Fibroblast of lung (primary cell): ENCODE results near the gene MAP1LC3B. TPM values are rescaled to one million over a fixed set of nuclear protein-coding genes. Genes with fewer than 3 reads are reported as not detected.
"Not testable (repeated sequence)": the region's sequence is repeated elsewhere in the genome, so short reads cannot be mapped to it uniquely, and the experiment has no call there.

Experiments
- DNase-seq, 2 donors: peaks; one replicate each; pipeline versions ENCODE4 v3.0.0 to v3.0.0-alpha.2; 2010; ENCODE audit warnings: low read depth in 2 of 2
- H2AFZ ChIP-seq: 2 replicates; pipeline ENCODE4 v1.5.1; 2012; ENCODE audit warnings: low read length, control low read depth, inconsistent platforms
- H3K27ac ChIP-seq: 2 replicates; pipeline ENCODE4 v1.5.1; 2011; ENCODE audit warnings: low read length, control low read depth; ENCODE audit not compliant: insufficient read depth
- H3K27me3 ChIP-seq: 2 replicates; pipeline ENCODE4 v1.5.1; 2011; ENCODE audit warnings: mild to moderate bottlenecking, low read length; ENCODE audit not compliant: control insufficient read depth, insufficient read depth
- H3K36me3 ChIP-seq: 2 replicates; pipeline ENCODE4 v1.5.1; 2011; ENCODE audit warnings: low read length; ENCODE audit not compliant: control insufficient read depth, insufficient read depth
- H3K4me1 ChIP-seq: 2 replicates; pipeline ENCODE4 v1.5.1; 2011; ENCODE audit warnings: low read length; ENCODE audit not compliant: control insufficient read depth, insufficient read depth; ENCODE audit errors: extremely low read depth
- H3K4me2 ChIP-seq: 2 replicates; pipeline ENCODE4 v1.5.1; 2011; ENCODE audit warnings: low read length, control low read depth; ENCODE audit not compliant: insufficient read depth; ENCODE audit errors: extremely low read depth
- H3K4me3 ChIP-seq, 4 experiments: fragments of 200-600 bp in 1 of 4; sonication (generic) in 1 of 4; replicated peaks in 1 of 4; 2 replicates each; pipeline ENCODE4 v1.5.1; 2011 to 2016; ENCODE audit warnings: low read length in 4 of 4, low read depth in 3 of 4, mild to moderate bottlenecking in 3 of 4, control low read depth in 2 of 4, inconsistent platforms in 1 of 4, mixed read lengths in 1 of 4; ENCODE audit not compliant: insufficient read depth in 1 of 4; ENCODE audit errors: control extremely low read depth in 1 of 4
- H3K79me2 ChIP-seq: 2 replicates; pipeline ENCODE4 v1.5.1; 2012; ENCODE audit warnings: mild to moderate bottlenecking, low read length, inconsistent platforms; ENCODE audit not compliant: control insufficient read depth, insufficient read depth
- H3K9ac ChIP-seq: 2 replicates; pipeline ENCODE4 v1.5.1; 2011; ENCODE audit warnings: mild to moderate bottlenecking, low read length, control low read depth; ENCODE audit not compliant: insufficient read depth
- H3K9me3 ChIP-seq: 2 replicates; pipeline ENCODE4 v1.5.1; 2012; ENCODE audit warnings: low read depth, low read length; ENCODE audit not compliant: control insufficient read depth, insufficient read depth
- H4K20me1 ChIP-seq: 2 replicates; pipeline ENCODE4 v1.5.1; 2011; ENCODE audit warnings: low read length; ENCODE audit not compliant: control insufficient read depth, insufficient read depth; ENCODE audit errors: extremely low read depth
- CTCF ChIP-seq, 2 donors: IDR thresholded peaks in 1 of 2; conservative IDR thresholded peaks in 1 of 2; 1 replicate in 1 of 2; 2 replicates in 1 of 2; pipeline ENCODE4 v1.5.1; 2011 to 2012; ENCODE audit warnings: low read length in 2 of 2, control low read depth in 1 of 2, inconsistent platforms in 1 of 2, low read depth in 1 of 2, mild to moderate bottlenecking in 1 of 2
- EZH2 ChIP-seq: IDR thresholded peaks from 2 replicates; pipeline ENCODE4 v1.5.1; 2012; ENCODE audit warnings: low read length, control low read depth, mild to moderate bottlenecking; ENCODE audit errors: missing control alignments
- polyA plus RNA-seq, 2 donors: library from polyadenylated mRNA; depleted of rRNA in 1 of 2; stranded (reverse) in 1 of 2; unstranded in 1 of 2; fragments of >200 nt; gene quantifications; 2 replicates each; pipeline ENCODE4 v1.2.1, GENCODE V29; 2011 to 2012; ENCODE audit warnings: missing spikeins in 1 of 2
- total RNA-seq: library from RNA; depleted of rRNA; stranded (reverse); fragments of >200 nt; gene quantifications from 2 replicates; pipeline ENCODE4 v1.2.1, GENCODE V29; 2014

Gene MAP1LC3B
- total and polyA plus RNA-seq, 2 donors (not counting 1 experiment from before 2014, with no cell fraction given), result 41.1 to 67.6 TPM

GRCh38 chr16:87359121-87359520, 33.0 kb upstream of the MAP1LC3B start:
- Histone ChIP-seq H3K9ac (no peak overlapping the region), H3K27ac (no peak overlapping the region), H3K4me3 (no peak overlapping the region), H3K4me1 (peaks cover 3% of the 10 kb centered on the region), H3K79me2 (peaks cover 11% of the 10 kb centered on the region), H3K36me3 (peaks cover 10% of the 10 kb centered on the region), H3K4me2 (no peak overlapping the region), H4K20me1 (no peaks in the 10 kb centered on the region), H2AFZ (no peak overlapping the region), H3K9me3 (no peaks in the 10 kb centered on the region), H3K27me3 (no peaks in the 10 kb centered on the region)
- DNase-seq, result no peak
- TF ChIP-seq CTCF (conservative IDR thresholded peaks at IDR 0.05 in 1 of 2, IDR thresholded peaks at IDR 0.05 in 1 of 2; ENCODE audit: low read depth in 1 of 2, low read length in 2 of 2) (no peak), EZH2 (no peak)

GRCh38 chr16:87360862-87361610, 31.1 kb upstream of the MAP1LC3B start:
- Histone ChIP-seq H3K4me2 (no peak overlapping the region), H3K27me3 (no peaks in the 10 kb centered on the region), H2AFZ (no peak overlapping the region), H3K36me3 (peaks cover 10% of the 10 kb centered on the region), H3K4me1 (peaks cover 7% of the 10 kb centered on the region), H3K9me3 (no peaks in the 10 kb centered on the region), H3K9ac (no peak overlapping the region), H4K20me1 (no peaks in the 10 kb centered on the region), H3K27ac (no peak overlapping the region), H3K4me3 (no peak overlapping the region), H3K79me2 (peaks cover 15% of the 10 kb centered on the region)
- TF ChIP-seq EZH2, result no peak
- TF ChIP-seq CTCF (conservative IDR thresholded peaks at IDR 0.05 in 1 of 2, IDR thresholded peaks at IDR 0.05 in 1 of 2; ENCODE audit: low read depth in 1 of 2, low read length in 2 of 2), result no peak
- DNase-seq, result no peak

- peaks cover 7% of the 10 kb centered on the region for H3K4me1 ChIP-seq
- no peaks in the 10 kb centered on the region for H3K9me3 ChIP-seq
- H2AFZ ChIP-seq, result no peak overlapping the region
- TF ChIP-seq CTCF (conservative IDR thresholded peaks at IDR 0.05 in 1 of 2, IDR thresholded peaks at IDR 0.05 in 1 of 2; ENCODE audit: low read depth in 1 of 2, low read length in 2 of 2) (no peak), EZH2 (no peak)
- no peak overlapping the region for H3K9ac ChIP-seq
- peaks cover 15% of the 10 kb centered on the region for H3K79me2 ChIP-seq
- H3K4me3 ChIP-seq, result no peak overlapping the region
- H3K27me3 ChIP-seq, result no peaks in the 10 kb centered on the region
- no peak overlapping the region for H3K4me2 ChIP-seq
- H3K36me3 ChIP-seq, result peaks cover 10% of the 10 kb centered on the region
- no peaks in the 10 kb centered on the region for H4K20me1 ChIP-seq
- DNase-seq, result peak in 1 of 2 donors; percentile 25
- no peak overlapping the region for H3K27ac ChIP-seq
Measured at GRCh38 chr16:87361916-87362619, 30.1 kb upstream of the MAP1LC3B start.

GRCh38 chr16:87362828-87363559, 29.1 kb upstream of the MAP1LC3B start:
- H3K9me3 ChIP-seq, H3K4me3 ChIP-seq, H3K27ac ChIP-seq, H2AFZ ChIP-seq, H3K27me3 ChIP-seq, H3K36me3 ChIP-seq, H3K4me1 ChIP-seq, H3K4me2 ChIP-seq, H3K9ac ChIP-seq, H4K20me1 ChIP-seq, DNase-seq: not testable (repeated sequence)
- H3K79me2 ChIP-seq, result peaks cover 22% of the 10 kb centered on the region
